Neural progenitor cell (in vitro differentiated cells): Measurements from ENCODE around the gene NEDD9.

Source experiments
- EZH2phosphoT487 ChIP-seq: fragments of 200-600 bp; sonication (generic); IDR thresholded peaks from 2 replicates; pipeline ENCODE4 v1.6.1; 2017; ENCODE audit warnings: antibody characterized with exemption
- TF ChIP-seq, protein P1 (sequence below): fragments of 200-600 bp; sonication (generic); IDR thresholded peaks from 2 replicates; pipeline ENCODE4 v1.5.1; 2017; ENCODE audit warnings: antibody characterized with exemption, mild to moderate bottlenecking

DNA sequence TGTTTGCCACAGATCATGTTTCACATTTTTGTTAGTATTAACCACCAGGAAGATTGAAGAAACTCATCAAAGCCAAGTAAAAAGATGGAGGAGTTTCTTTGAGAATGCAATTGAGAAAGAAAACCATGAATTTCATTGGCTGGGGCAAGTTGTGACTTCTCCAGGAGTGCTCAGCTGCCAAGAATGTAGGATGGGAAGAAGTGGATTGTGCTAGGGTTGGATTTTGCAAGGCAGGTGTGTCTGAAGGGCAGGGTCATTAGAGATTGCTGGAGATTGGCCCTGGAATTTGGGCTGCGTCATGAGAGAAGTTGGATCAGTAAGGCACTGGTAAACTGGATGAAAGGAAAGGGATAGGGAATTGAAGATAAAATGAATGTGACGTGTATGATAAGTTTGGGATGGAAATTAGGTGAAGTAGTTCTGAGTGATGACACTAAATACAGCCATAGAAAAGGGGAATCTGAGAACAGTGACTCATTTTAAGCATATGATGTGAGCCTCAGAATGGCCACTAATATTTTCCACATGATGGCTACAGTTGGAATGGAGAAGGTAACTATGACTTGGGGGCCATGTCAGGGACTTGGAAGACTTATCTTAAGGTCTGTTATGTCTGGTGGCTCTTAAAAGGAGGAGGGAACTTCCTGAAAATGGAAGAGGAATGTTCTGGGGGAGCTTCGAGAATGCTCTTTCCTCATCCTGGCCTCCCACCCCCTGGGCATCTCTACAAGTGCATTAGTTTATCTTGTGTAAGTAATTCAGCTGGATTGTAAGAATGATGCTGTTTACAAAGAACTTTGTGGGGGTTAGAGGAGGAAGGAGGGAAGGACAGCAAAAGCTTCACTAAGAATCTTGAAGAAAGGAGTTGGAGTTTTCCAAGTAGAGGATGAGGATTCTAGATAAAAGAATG lies 93.2 kb downstream of the NEDD9 start:
- TF ChIP-seq, protein P1, sequence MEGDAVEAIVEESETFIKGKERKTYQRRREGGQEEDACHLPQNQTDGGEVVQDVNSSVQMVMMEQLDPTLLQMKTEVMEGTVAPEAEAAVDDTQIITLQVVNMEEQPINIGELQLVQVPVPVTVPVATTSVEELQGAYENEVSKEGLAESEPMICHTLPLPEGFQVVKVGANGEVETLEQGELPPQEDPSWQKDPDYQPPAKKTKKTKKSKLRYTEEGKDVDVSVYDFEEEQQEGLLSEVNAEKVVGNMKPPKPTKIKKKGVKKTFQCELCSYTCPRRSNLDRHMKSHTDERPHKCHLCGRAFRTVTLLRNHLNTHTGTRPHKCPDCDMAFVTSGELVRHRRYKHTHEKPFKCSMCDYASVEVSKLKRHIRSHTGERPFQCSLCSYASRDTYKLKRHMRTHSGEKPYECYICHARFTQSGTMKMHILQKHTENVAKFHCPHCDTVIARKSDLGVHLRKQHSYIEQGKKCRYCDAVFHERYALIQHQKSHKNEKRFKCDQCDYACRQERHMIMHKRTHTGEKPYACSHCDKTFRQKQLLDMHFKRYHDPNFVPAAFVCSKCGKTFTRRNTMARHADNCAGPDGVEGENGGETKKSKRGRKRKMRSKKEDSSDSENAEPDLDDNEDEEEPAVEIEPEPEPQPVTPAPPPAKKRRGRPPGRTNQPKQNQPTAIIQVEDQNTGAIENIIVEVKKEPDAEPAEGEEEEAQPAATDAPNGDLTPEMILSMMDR = no peak
- no peak for TF ChIP-seq EZH2phosphoT487
